ENCODE data around the gene TCF12.
"Not testable (repeated sequence)": the region's sequence is repeated elsewhere in the genome, so short reads cannot be mapped to it uniquely, and the experiment has no call there.

Gene TCF12

DNA sequence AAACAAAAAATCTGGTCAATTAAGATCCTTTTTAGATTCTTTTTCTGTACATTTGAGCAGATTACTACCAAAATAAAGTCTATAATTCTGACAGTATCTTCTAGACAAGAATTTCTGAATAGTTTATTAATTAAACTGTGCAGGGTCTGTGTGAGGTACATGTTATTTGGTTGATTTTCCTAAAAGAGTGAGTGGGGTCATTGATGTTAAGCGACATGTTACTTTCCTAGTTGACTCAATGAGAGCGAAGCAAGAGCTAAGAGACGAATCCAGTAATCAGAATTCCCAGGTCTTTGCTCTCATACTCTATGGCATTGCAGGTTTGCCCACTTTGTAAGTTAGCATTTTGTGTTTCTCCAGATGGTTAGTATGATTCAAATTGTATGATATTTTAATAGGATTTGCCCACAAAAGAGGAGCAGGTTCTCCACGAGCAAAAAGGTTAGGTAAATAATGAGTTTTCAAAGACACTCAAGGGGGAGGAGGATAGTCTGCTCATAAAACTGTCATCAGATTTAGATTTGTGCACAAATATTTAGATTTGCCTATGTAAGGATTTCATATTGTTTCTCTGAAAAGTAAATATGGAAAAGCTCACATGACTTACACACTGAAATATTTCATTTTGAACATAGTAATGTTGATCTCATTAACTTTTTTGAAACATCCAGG is 240.7 kb downstream of the TCF12 start:
- Mint-ChIP-seq H3K9me3 (no peaks in the 10 kb centered on the region), H3K27me3 (no peaks in the 10 kb centered on the region), H3K36me3 (peaks cover 37% of the 10 kb centered on the region), H3K27ac (no peak overlapping the region), H3K4me3 (no peak overlapping the region), H3K4me1 (peaks cover 4% of the 10 kb centered on the region)
- ATAC-seq = no peak

GRCh38 chr15:57159767-57160166 is 241.3 kb downstream of the TCF12 start:
- no peaks in the 10 kb centered on the region for H3K9me3 Mint-ChIP-seq
- H3K36me3 Mint-ChIP-seq = peaks cover 36% of the 10 kb centered on the region
- H3K27ac Mint-ChIP-seq = no peak overlapping the region
- no peak overlapping the region for H3K4me3 Mint-ChIP-seq
- no peak for ATAC-seq
- H3K27me3 Mint-ChIP-seq = no peaks in the 10 kb centered on the region
- no peaks in the 10 kb centered on the region for H3K4me1 Mint-ChIP-seq

DNA sequence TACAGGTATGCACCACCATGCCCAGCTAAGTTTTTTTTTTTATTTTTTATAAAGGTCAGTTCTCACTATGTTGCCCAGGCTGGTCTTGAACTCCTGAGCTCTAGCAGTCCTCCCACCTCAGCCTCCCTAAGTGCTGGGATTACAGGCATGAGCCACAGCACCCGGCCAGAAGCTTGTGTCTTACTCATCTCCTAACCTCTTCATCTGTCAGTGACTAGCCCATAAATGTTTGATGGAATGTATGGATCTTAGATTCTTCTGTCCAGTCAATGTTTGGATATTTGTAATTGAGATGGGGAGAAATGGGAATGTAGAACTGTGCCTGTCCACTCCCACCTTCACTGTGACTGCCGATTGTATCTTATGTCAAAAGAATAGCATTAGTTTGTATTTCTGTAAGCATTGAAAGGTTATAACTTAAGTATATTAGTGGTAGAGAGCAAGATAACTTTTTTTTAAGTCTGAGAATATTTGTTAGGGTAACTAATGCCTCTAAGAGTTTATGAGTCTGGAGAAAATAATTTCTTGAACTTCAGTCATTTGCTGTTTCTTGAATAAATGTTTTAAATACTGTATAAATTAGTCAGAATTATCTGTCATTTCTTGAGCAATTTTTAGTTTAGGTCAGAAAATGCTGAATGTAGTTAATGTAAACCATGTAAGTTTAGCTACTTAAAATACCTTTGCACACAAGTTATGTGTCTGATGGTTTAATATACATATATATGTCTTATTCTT is 242.5 kb downstream of the TCF12 start:
- Mint-ChIP-seq H3K4me1 (no peaks in the 10 kb centered on the region), H3K4me3 (no peak overlapping the region), H3K27me3 (no peaks in the 10 kb centered on the region), H3K27ac (no peak overlapping the region), H3K9me3 (no peaks in the 10 kb centered on the region), H3K36me3 (peaks cover 36% of the 10 kb centered on the region)
- ATAC-seq = no peak

GRCh38 chr15:57164251-57164650 is 245.8 kb downstream of the TCF12 start:
- Mint-ChIP-seq H3K4me1 (peaks cover 12% of the 10 kb centered on the region), H3K36me3 (peaks cover 33% of the 10 kb centered on the region)
- not testable (repeated sequence) for H3K4me3 Mint-ChIP-seq, H3K9me3 Mint-ChIP-seq, ATAC-seq, H3K27me3 Mint-ChIP-seq, H3K27ac Mint-ChIP-seq

DNA sequence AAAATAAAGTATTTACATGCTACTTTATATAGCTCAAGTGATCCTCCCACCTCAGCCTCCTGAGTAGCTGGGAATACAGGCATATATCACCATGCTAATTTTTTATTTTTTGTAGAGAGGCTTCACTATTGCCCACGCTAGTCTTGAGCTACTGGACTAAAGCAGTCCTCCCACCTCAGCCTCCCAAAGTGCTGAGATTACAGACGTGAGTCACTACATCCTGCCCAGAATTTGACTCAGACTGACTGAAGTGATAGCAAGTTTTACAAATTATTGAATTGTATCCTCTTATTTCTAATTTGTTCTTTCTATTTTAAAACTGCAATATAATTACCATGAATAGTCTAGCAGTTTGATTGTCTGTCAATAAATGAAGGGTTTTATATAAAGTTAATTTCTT is 247.5 kb downstream of the TCF12 start:
- no peaks in the 10 kb centered on the region for H3K9me3 Mint-ChIP-seq
- H3K4me3 Mint-ChIP-seq = no peak overlapping the region
- no peak overlapping the region for H3K27ac Mint-ChIP-seq
- no peak for ATAC-seq
- H3K4me1 Mint-ChIP-seq = peaks cover 12% of the 10 kb centered on the region
- H3K27me3 Mint-ChIP-seq = no peaks in the 10 kb centered on the region
- peaks cover 30% of the 10 kb centered on the region for H3K36me3 Mint-ChIP-seq

GRCh38 chr15:57167821-57168395 is 249.5 kb downstream of the TCF12 start:
- peaks cover 13% of the 10 kb centered on the region for H3K4me1 Mint-ChIP-seq
- no peaks in the 10 kb centered on the region for H3K9me3 Mint-ChIP-seq
- H3K27me3 Mint-ChIP-seq = no peaks in the 10 kb centered on the region
- ATAC-seq = no peak
- no peak overlapping the region for H3K27ac Mint-ChIP-seq
- no peak overlapping the region for H3K4me3 Mint-ChIP-seq
- peaks cover 34% of the 10 kb centered on the region for H3K36me3 Mint-ChIP-seq

- no peak for ATAC-seq
Measured at GRCh38 chr15:57169643-57170042, 251.2 kb downstream of the TCF12 start.

GRCh38 chr15:57171426-57171825 is 253.0 kb downstream of the TCF12 start:
- ATAC-seq = no peak
- Mint-ChIP-seq H3K27me3 (no peaks in the 10 kb centered on the region), H3K36me3 (peaks cover 36% of the 10 kb centered on the region), H3K4me1 (peaks cover 19% of the 10 kb centered on the region), H3K27ac (no peak overlapping the region), H3K4me3 (no peak overlapping the region), H3K9me3 (no peaks in the 10 kb centered on the region)

More at GRCh38 chr15:57169643-57170042, 251.2 kb downstream of the TCF12 start:
- Mint-ChIP-seq H3K9me3 (no peaks in the 10 kb centered on the region), H3K27me3 (no peaks in the 10 kb centered on the region), H3K4me3 (no peak overlapping the region), H3K36me3 (peaks cover 34% of the 10 kb centered on the region), H3K27ac (no peak overlapping the region), H3K4me1 (peaks cover 19% of the 10 kb centered on the region)

GRCh38 chr15:57172925-57173324 is 254.5 kb downstream of the TCF12 start:
- H3K4me1 Mint-ChIP-seq = peaks cover 7% of the 10 kb centered on the region
- peak overlapping the region; percentile 61 for H3K27ac Mint-ChIP-seq
- no peak for ATAC-seq

DNA sequence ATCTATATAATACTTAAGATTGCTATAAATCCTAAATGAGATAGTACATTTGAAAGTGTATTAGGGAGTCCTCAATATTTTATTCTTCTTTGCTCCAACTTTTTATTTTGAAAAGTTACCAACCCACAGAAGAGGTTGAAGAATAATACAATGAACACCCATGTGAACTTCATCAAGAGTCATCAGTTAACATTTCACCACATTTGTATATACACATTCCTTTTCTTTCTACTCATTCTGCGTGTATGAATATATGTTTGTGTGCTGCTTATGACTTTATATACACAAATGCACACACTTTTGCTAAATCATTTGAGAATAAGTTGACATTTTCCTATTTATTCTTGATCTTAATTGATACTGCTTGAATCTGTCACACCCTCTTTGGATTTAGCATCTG is 264.6 kb downstream of the TCF12 start:
- no peak overlapping the region for H3K4me3 Mint-ChIP-seq
- peaks cover 31% of the 10 kb centered on the region for H3K36me3 Mint-ChIP-seq
- H3K9me3 Mint-ChIP-seq = peaks cover 7% of the 10 kb centered on the region
- no peak for ATAC-seq
- H3K4me1 Mint-ChIP-seq = no peaks in the 10 kb centered on the region
- H3K27ac Mint-ChIP-seq = no peak overlapping the region
- H3K27me3 Mint-ChIP-seq = no peaks in the 10 kb centered on the region

More at GRCh38 chr15:57172925-57173324, 254.5 kb downstream of the TCF12 start:
- Mint-ChIP-seq H3K27me3 (no peaks in the 10 kb centered on the region), H3K4me3 (no peak overlapping the region), H3K36me3 (peaks cover 34% of the 10 kb centered on the region), H3K9me3 (no peaks in the 10 kb centered on the region)

GRCh38 chr15:57183614-57184344 is 265.3 kb downstream of the TCF12 start:
- H3K4me3 Mint-ChIP-seq = no peak overlapping the region
- peaks cover 7% of the 10 kb centered on the region for H3K9me3 Mint-ChIP-seq
- peaks cover 31% of the 10 kb centered on the region for H3K36me3 Mint-ChIP-seq
- H3K27me3 Mint-ChIP-seq = no peaks in the 10 kb centered on the region
- H3K27ac Mint-ChIP-seq = no peak overlapping the region
- ATAC-seq = no peak
- no peaks in the 10 kb centered on the region for H3K4me1 Mint-ChIP-seq

DNA sequence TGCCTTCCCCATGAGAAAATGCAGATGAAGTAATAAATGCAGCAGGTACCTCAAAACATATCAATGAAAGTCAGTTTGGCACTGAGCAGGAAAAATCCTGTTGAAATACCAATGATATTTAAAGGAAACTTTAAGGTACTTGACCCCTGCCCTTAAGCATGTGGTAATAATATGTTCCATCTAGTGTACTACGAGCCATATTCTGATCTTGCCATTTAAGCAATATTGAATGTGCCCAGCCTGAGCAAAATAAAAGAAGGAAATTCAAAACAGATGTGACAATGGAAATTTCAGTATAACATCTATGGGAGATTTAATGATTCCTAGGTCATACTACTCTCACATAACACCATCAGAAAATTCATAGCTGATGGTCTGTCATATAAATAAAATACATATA is 266.1 kb downstream of the TCF12 start:
- H3K4me1 Mint-ChIP-seq = no peaks in the 10 kb centered on the region

GRCh38 chr15:57185507-57186074 is 267.1 kb downstream of the TCF12 start:
- H3K36me3 Mint-ChIP-seq = peaks cover 34% of the 10 kb centered on the region

More for the DNA sequence above, 266.1 kb downstream of the TCF12 start:
- peaks cover 7% of the 10 kb centered on the region for H3K9me3 Mint-ChIP-seq
- H3K27ac Mint-ChIP-seq = no peak overlapping the region
- H3K4me3 Mint-ChIP-seq = no peak overlapping the region
- peaks cover 31% of the 10 kb centered on the region for H3K36me3 Mint-ChIP-seq
- no peak for ATAC-seq
- no peaks in the 10 kb centered on the region for H3K27me3 Mint-ChIP-seq

DNA sequence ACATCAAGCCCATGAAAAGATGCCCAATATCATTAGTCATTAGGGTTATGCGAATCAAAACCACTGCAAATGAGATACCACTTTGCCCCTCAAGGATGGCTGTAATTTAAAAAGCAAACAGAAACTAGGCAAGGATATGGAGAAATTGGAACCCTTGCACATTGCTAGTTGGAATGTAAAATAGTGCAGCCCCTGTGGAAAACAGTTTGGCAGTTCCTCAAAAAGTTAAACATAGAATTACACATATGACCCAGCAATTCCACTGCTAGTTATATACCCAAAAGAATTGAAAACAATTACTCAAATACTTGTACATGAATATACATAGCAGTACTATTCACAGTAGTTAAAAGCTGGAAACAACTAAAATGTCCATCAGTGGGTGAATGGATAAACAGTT is 271.0 kb downstream of the TCF12 start:
- peaks cover 60% of the 10 kb centered on the region for H3K36me3 Mint-ChIP-seq
- no peak for ATAC-seq
- peaks cover 9% of the 10 kb centered on the region for H3K4me1 Mint-ChIP-seq
- H3K27me3 Mint-ChIP-seq = no peaks in the 10 kb centered on the region
- H3K4me3 Mint-ChIP-seq = no peak overlapping the region
- H3K9me3 Mint-ChIP-seq = peaks cover 7% of the 10 kb centered on the region
- no peak overlapping the region for H3K27ac Mint-ChIP-seq

More at GRCh38 chr15:57185507-57186074, 267.1 kb downstream of the TCF12 start:
- H3K4me1 Mint-ChIP-seq = peaks cover 8% of the 10 kb centered on the region
- ATAC-seq = no peak
- no peak overlapping the region for H3K4me3 Mint-ChIP-seq
- H3K27me3 Mint-ChIP-seq = no peaks in the 10 kb centered on the region
- peak overlapping the region; percentile 42 for H3K27ac Mint-ChIP-seq
- H3K9me3 Mint-ChIP-seq = peaks cover 7% of the 10 kb centered on the region

- ATAC-seq = peak; percentile 58
- Mint-ChIP-seq H3K4me3 (no peak overlapping the region), H3K4me1 (peaks cover 9% of the 10 kb centered on the region)
Measured at GRCh38 chr15:57190208-57190607, 271.8 kb downstream of the TCF12 start.

More at GRCh38 chr15:57190208-57190607, 271.8 kb downstream of the TCF12 start:
- peaks cover 55% of the 10 kb centered on the region for H3K36me3 Mint-ChIP-seq
- H3K9me3 Mint-ChIP-seq = peaks cover 6% of the 10 kb centered on the region
- H3K27me3 Mint-ChIP-seq = no peaks in the 10 kb centered on the region
- H3K27ac Mint-ChIP-seq = no peak overlapping the region

All from stimulated activated memory B cell treated with anti-CD40 and anti-IgM and Interleukin-4, amounts not matched to agents 10 μg/mL and 1 μg/mL and 100 μg/mL, for 72 hours (primary cell).